GM19193 (cell line): ENCODE measurements around the gene COX4I1.

ENCODE experiments used
- POLR2A ChIP-seq: IDR thresholded peaks from 4 replicates; pipeline ENCODE4 v1.6.1; 2011; ENCODE audit not compliant: insufficient read depth, insufficient read length; ENCODE audit errors: extremely low read depth

Gene COX4I1

DNA sequence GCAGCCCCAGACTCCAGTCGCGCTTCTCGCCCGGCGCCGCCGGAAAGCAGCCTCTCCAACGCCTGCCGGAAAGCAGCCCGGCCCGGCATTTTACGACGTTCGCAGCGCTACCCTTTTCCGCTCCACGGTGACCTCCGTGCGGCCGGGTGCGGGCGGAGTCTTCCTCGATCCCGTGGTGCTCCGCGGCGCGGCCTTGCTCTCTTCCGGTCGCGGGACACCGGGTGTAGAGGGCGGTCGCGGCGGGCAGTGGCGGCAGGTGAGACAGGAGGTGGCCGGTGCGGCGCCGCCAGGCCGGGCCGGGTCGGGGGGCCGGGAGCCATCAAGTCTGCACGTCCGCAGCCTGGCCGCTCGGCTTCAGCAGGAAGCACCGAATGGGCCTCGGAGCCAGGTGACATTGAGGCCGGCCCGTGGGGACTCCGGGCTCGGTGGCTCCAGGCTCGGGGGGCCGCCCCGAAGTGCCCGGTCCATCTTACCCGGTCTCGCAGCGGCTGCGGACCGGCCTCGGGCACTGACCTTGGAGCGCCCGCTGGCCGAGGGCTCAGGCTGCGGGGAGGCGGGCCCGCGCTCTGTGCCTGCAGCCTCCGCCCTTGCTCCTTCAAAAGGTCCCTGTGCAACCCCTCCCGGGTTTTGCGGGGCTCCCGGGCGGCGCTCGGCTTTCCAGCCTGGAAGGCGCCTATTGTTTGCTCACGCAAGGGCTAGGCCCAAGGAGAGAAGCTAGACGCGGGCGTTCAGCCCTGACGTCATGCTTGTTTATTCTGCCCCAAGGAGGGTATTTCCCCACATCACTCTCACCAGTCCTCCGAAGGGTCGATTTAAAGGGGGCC, at the start of gene COX4I1, which contains the start of gene EMC8:
Gene COX4I1, plus strand, starts transcription at position 199 of the 824 bp plus-strand sequence. CDS start 1,511 bp downstream, outside the sequence.
Gene EMC8, minus strand, starts transcription at position 48 of the 824 bp plus-strand sequence. CDS start 249 bp downstream, outside the sequence.
- TF ChIP-seq POLR2A: peak; percentile 93

- no peak for TF ChIP-seq POLR2A
Measured at GRCh38 chr16:85749771-85750145, 49.7 kb upstream of the COX4I1 start.

- TF ChIP-seq POLR2A: no peak
Measured at GRCh38 chr16:85750146-85750826, 49.2 kb upstream of the COX4I1 start.

GRCh38 chr16:85750827-85751697, 48.4 kb upstream of the COX4I1 start, which contains the start of gene C16orf74:
TSS of gene C16orf74 (minus strand) at chr16:85751096. CDS start at chr16:85735217, 15,879 bp downstream.
- no peak for TF ChIP-seq POLR2A

- no peak for TF ChIP-seq POLR2A
Measured at GRCh38 chr16:85751698-85752501, 47.6 kb upstream of the COX4I1 start.

DNA sequence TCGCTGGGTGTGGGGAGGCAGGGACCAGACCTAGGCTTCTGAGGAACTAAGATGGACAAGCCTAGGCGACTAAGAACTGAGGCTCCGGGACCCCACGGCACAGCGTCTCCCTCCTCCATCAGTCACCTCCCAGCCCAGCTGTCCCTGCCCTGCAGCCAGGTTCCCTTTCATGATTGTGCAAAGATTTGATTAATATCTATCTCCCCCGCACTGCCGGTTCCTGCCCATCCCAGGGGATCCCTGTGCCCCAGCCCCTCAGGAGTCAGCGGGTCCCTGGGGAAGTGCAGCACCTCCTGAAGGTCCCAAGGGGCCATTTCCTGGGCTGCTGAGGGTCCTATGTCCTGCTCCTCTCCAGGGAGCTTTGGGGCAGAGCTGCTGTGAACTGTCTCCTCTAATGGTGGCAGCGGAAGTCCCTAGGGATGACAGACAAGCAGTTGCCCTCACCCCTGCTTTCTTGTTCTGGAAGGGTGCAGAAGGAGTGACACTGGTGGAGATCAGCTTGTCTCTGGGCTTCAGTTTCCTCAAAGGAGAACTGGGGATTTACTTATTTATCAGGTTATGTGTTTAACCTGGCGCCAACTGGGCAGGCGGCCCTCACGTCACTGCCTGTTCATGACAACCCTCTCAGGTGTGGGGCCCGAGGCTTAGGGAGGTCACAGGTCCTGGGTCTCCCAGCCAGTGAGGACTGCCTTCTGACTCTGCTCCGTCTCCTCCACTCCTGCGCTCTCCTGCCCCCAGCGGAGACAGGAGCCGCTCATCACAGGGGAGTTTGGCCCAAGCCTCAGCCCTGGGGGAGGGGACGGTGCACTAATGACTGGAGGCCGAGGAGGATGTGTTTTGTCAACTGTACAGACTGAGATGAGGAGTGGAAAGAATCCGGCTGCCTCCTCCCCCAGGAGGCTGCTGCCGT, 46.7 kb upstream of the COX4I1 start:
- TF ChIP-seq POLR2A: no peak

DNA sequence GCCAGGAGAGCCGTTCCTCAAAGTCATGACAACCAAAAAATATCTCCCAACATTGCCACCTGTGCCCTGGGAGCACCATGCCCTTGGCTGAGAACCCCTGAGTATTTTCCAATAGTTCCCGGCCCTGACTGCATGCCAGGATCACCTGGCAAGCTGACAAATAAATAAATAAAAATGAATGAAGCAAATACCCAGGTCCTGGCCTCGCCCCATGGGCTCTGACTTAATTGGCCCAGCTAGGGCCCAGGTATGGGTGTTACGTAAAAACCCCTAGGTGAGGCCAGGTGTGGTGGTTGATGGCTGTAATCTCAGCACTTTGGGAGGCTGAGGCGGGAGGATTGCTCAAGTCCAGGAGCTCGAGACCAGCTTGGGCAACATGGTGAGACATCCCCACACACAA, 45.9 kb upstream of the COX4I1 start:
- no peak for TF ChIP-seq POLR2A

GRCh38 chr16:85753976-85754375, 45.5 kb upstream of the COX4I1 start:
- no peak for TF ChIP-seq POLR2A

DNA sequence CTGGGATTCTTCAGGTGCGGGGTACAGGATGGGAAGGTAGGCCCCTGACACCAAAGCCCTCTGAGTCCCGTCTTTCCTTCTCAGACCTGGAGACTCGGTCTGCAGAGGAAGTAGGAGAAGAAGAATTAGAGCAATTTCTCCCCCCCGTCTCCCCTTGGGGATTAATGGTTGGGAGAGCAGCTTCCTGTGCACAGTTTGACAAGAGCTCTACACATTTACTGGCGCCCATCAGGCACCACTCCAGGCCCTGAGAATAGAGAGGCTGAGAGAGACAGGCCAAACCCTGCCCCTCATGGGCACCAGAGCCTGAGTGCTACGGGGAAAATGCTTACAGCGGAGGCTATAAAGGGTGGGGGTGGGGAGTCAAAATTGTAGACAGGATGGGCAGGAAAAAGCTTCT, 45.1 kb upstream of the COX4I1 start:
- TF ChIP-seq POLR2A: no peak

GRCh38 chr16:85755929-85756768, 43.3 kb upstream of the COX4I1 start:
- no peak for TF ChIP-seq POLR2A

DNA sequence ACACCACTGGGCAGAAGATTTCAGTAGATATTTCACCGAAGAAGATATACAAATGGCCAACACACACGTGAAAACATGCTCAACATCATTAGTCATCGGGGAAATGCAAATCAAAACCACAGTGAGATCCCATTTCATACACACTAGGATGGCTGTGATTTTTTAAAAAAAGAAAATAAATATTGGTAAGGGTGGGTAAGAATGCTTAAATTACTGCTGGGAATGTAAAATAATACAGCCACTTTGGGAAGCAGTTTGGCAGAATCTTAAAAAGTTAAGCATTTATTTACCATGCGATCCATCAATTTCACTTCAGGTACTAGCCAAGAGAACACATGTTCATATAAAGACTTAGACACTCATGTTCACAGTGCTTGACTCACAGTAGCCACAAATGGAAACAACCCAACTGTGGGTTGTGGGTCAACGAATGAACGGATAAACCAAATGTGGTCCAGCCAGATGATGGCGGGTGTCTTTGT, 42.1 kb upstream of the COX4I1 start:
- TF ChIP-seq POLR2A: no peak

GRCh38 chr16:85759136-85759535, 40.4 kb upstream of the COX4I1 start:
- no peak for TF ChIP-seq POLR2A
